Measurements from ENCODE around the gene PNRC2.

DNA sequence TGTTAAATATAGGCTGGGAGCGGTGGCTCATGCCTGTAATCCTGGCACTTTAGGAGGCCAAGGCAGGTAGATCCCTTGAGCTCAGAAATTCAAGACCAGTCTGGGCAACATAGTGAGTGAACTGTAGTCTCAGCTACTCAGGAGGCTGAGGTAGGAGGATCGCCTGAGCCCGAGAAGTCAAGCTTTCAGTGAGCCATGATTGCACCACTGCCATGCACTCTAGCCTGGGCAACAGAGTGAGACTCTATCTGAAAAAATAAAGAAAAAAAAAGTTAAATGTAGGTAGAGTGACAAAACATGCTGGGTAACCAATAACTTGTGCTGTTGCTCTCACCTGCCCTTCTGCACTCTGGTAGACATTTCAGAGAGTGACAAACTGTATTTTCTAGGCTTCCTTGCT, 45.5 kb downstream of the PNRC2 start:
- TF ChIP-seq CTCF (IDR thresholded peaks at IDR 0.05) (no peak), POLR2A (IDR thresholded peaks at IDR 0.05) (no peak), POLR2AphosphoS5 (IDR thresholded peaks at IDR 0.05) (no peak), EP300 (IDR thresholded peaks at IDR 0.05) (no peak)

All from sigmoid colon (tissue), 4 donors.